GM21447 (cell line): Measurements from ENCODE around the gene ATXN10.
A peak's percentile ranks its signal among the peaks of the same experiment; 100 is the strongest.
"Not testable (repeated sequence)": the region's sequence is repeated elsewhere in the genome, so short reads cannot be mapped to it uniquely, and the experiment has no call there.

Source experiments
- ATAC-seq: cut with Tn5 transposase; IDR thresholded peaks from one replicate; pipeline ENCODE4 v1.9.1; 2021; ENCODE audit not compliant: unreplicated experiment

Gene ATXN10, protein sequence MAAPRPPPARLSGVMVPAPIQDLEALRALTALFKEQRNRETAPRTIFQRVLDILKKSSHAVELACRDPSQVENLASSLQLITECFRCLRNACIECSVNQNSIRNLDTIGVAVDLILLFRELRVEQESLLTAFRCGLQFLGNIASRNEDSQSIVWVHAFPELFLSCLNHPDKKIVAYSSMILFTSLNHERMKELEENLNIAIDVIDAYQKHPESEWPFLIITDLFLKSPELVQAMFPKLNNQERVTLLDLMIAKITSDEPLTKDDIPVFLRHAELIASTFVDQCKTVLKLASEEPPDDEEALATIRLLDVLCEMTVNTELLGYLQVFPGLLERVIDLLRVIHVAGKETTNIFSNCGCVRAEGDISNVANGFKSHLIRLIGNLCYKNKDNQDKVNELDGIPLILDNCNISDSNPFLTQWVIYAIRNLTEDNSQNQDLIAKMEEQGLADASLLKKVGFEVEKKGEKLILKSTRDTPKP

DNA sequence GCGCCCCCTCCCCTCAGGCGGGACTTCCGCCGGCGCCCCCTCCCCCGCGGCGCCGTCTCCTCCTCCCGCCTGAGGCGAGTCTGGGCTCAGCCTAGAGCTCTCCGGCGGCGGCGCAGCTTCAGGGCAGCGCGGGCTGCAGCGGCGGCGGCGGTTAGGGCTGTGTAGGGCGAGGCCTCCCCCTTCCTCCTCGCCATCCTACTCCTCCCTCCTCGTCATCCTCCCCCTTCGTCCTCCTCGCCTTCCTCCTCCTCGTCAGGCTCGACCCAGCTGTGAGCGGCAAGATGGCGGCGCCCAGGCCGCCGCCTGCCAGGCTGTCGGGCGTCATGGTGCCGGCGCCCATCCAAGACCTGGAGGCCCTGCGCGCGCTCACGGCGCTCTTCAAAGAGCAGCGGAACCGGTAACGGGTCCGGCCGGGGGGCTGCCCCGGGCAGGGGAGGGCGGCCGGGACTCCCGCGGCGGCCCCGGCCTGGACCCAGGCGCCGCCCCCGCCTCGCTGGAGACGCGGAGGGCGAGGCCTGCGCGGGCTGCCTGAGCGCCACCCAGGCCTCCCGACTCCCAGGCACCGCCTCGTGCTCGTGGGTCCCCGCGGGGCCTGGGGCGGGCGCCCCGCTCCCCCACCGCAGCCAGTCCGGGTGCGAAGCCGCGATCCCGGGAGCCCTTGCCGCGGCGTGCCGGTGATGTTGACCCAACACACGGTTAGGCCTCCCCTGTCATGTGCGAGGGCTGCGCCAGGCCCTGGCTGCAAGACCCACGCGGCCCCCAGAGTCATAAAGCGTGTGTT, at the start of gene ATXN10:
ATXN10 (plus strand) TSS at position 52 of the 781 bp plus-strand sequence; CDS start at position 282, 230 bp downstream.
- ATAC-seq = peak; percentile 47

DNA sequence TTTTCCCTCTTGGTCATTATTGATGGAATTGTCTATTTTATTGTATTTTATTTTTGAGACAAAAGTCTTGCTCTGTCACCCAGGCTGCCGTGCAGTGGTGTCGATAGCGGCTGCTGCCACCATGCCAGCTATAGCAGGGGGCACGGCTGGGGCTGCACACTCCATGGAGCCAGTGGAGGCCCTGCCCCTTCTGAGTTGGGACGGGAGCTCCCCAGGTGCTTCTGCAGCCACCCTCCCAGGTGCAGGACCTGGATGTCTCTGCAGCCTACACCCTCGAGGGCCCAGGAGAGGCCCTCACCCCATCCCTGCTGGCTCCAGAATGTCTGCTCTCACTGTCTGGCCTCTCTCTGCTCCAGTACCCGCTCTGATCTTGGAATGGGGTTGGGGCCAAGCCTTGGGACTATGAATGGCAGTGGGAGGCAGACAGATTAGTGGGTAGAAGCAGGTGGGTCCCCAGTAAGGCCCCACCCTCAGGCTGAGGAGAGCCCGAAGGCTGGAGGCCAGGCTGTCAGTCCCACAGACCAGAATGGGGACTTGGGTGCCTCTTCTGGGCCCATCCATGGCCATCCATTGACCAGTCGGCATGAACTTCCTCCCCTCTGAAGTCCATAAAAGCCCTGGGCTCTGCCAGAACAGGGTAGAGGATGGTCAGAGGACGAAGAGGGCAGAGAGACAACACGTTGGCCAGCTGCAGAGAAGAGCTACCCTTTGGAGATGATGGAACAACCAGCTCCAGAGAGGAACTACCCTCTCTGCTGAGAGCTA, 49.6 kb upstream of the ATXN10 start:
- ATAC-seq = no peak

DNA sequence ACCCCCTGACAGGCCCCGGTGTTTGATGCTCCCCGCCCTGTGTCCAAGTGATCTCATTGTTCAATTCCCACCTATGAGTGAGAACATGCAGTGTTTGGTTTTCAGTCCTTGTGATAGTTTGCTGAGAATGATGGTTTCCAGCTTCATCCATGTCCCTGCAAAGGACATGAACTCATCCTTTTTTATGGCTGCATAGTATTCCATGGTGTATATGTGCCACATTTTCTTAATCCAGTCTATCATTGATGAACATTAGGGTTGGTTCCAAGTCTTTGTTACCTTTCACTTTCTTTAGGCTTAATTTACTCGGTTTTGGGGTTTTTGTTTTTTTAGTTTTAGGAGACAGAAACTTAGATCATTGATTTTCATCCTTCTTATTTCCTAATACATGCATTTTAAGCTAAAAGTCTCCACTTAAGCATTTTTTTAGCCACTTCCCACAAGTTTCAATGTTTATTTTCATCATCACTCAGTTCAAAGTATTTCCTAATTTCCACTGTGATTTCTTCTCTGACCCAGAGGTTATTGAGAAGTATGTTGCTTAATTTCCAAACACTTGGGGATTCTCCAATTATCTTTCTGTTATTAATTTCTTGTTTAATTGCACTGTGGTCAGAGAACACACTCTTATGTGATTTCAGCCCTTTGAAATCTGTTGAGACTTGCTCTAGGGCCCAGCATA, 48.0 kb upstream of the ATXN10 start:
- not testable (repeated sequence) for ATAC-seq

DNA sequence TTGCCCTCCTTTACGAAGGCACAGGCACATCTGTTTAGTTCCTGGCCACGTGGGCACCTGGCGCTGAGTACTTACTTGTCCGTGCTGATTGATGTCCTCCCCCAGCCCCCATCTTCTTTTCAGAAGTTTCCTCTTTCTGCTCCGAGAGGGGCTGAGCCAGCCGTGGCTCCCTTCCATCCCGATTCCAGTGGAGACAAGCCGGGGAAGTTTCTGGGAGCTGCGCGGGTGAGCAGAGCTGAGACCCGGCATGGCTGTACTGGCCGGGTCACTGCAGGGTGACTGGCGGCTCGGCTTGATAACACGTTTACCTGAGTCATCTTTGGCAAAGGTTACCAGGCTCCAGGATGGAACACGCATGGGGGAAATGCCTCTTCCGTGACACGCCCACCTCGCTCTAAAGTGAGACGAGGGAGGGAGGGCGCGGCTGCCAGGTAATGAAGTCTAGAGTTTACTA, 45.4 kb upstream of the ATXN10 start:
- ATAC-seq = no peak

DNA sequence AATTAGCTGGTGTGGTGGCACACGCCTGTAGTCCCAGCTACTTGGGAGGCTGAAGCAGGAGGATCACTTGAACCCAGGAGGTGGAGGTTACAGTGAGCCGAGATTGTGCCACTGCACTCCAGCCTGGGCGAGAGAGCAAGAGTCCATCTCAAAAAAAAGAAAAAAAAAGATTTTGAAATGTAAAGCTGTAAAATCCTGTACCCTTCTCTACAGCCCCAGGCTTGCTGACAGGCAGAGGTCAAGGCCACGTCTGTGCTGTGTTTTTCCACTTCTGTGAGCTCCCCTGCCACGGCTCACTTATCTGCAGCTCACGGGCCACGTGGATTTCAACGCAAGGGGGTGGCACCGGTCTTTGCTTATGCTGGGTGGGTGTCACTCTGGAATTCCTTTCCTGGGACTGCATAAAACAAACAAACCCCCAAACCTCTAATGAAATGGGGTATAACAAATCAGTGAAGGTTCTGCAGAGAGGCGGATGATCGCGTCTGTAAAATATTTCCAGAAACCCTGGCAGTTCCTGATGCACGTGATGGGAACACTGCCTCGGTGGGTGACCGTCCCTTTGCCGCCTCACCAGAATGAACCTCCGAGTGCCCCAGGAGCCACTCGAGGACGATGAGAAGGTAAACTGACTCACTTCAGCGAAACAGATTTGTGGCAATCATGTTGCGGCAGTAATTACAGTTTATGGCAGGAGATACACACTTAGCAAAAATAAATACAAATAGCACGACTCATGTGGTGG, 44.0 kb upstream of the ATXN10 start:
- no peak for ATAC-seq

DNA sequence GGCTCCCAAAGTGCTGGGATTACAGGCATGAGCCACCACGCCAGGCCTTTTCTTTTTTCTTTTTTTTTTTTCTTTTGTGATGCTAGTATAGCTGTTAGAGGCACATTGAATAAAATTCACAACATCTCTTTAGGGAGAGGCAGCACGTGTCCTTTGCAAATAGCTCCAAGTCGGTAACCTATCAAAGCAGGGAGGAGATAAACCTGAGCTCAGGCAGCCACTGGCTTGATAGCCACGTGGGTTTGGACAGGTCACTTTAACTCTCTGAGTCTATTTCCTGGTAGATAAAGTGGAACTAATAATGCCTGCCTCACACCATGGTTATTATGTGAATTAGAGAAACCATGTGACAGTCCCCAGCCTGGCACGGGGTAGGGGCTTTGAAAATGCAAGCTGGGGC, 43.1 kb upstream of the ATXN10 start:
- no peak for ATAC-seq

DNA sequence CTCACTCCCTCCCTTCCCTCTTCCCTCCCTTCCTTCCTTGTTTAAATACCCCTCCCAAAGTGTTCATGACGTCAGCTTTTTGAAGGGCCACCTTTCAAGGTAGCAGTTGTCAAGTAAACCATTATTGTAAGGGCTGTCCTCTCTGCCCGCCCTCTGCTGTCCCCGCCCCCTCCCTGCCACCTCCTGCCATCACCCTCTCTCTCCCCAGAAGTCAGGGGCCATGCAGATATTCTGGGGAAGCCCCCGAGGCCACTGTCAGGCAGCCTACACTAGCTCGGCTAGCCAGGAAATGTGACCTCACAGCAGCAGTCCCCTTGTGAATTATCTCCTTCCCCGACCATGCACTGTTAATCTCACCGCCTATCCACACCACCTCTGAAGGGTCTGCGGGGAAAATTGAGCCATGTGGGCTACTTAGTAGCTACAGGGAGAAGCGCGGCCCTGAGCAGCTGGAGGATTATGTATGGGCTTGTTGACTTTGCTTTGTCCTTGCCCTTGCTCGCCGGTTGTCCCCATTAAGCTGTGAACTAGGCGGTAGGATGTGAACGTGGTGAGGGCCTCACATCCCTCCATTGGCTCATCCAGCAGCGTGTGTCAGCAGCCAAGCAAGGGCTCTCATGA, 42.1 kb upstream of the ATXN10 start:
- no peak for ATAC-seq

DNA sequence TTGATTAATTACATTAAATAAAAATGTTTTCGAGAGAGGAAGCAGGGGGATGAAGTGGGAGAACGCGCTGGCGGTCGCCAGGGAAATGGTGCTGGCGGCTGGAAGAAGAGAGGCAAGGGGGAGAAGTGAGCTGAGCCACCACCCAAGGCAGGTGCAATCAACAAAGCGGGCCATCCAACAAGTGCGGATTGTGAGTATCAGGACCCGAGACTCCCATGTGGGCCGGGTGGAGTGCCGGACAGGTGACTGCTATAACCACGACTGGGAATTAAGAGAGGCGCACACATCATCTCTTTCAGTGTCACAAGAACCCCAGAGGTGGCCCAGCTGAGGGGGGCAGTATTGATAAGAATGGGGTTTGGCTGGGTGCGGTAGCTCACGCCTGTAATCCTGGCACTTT, 41.2 kb upstream of the ATXN10 start:
- no peak for ATAC-seq

DNA sequence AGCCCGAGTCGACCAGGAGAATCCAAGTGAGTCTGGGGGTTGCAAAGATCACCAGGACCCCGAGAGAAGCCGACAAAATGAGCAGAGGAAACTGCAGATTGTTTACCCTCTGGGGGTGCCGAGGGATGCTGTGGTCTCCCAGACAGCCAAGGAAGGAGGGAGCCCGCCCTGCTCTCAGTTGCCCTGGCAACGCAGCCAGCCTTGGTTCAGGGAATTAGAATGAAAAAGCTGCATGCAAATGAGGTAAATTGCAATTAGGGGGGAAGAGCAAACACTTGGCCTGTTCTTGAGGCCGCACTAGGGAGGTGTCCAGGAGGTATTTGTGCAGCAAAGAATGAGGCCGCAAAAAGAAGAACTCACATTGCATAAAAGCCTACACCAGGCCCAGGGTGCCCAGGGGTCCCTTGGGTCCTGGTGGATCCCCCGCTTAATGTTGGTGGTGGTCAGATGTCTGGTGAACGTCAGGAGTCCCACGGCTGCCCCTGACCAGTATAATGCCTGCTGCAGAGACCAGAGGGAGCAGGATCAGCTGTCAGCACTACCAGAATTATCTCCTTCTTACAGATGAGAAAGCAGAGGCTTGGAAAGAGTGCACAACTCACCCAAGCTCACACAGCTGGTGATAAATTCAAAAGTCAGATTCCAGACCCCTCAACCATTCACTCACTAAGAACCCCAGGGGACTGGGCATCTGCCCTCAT, 40.3 kb upstream of the ATXN10 start:
- ATAC-seq = no peak

DNA sequence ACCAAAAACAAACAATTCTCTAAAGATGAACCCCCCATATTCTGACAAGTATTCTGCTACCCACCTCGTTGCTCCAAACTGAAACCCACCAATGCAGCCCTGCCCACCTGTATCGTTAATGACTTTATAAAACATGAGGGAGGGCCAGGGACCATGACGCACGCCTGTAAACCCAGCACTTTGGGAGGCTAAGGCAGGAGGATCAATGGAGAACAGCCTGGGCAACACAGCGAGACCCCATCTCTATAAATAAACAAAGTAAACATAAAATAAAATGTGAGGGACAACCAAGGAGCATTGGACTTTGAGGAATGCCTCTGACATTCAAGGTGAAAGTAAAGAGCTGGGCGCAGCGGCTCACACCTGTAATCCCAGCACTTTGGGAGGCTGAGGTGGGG, 39.8 kb upstream of the ATXN10 start:
- ATAC-seq = no peak

DNA sequence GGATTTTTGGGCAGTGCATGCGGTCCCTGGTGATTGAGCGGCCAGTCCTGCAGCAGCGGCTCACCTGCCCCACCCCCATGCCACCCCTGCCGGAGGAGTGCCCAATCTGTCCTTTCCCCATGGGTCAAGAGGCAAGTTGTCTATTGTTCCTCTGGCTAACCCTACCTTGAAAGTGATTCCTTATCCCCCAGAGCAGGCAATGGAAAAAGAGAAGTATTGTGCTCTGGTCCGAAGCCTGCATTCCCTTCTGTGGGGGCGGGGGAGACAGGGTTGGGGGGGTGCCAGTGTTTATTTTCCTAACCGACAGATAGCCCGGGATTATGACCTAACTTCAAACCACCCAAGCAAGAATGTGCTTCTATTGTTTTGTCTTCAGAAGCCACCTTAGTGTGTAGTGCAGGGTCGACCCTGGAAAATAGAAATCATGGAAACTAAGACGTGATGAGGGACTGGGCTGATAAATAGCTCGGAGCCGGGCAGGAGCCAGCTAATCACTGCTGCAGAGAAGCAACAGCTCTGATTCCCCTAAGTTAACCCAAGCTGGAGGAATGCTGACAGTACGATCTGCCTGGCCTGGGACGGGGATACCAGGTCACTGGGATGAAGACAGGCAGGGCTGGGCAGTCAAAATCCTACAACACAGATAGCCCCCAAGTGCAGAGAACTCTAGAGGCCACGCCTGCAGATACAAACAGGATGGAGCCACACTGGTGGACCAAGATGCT, 38.7 kb upstream of the ATXN10 start:
- ATAC-seq = no peak

DNA sequence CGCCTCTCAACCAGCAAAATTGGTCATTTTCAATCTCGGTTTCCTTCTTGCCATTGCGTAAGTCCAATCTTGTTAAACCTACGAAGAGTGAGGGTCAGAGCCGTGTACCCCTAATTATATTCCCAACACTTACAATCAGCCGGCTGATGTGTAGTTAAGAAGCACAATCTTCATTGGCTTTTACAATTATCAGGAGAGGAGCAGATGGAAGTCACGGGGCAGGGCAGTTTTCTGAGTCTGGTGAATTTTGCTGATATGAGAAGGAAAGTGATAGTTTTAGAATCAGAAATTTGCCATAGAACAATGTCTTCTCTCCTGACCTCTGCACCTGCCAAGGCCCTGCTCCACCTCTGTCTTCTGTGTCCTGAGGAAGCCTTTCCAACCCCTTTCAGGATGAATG, 35.0 kb upstream of the ATXN10 start:
- no peak for ATAC-seq

DNA sequence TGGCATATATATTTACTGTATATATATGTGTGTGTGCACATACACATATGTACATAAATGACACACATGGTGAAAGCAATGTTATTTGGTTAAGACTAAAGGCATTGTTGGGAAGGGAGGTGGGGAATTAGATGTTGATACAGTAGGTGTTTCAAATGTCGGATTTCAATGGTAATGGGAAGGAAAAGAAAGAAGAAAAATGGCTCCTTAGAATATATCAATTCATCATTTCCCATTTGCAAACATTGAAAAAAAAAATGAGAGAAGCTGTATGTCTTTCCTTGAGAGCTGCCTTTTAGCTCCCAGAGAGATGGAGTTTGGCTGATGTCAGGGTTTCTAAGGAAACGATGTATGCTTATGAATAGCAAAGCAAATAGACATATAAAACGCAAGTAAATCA, 33.4 kb upstream of the ATXN10 start:
- no peak for ATAC-seq

DNA sequence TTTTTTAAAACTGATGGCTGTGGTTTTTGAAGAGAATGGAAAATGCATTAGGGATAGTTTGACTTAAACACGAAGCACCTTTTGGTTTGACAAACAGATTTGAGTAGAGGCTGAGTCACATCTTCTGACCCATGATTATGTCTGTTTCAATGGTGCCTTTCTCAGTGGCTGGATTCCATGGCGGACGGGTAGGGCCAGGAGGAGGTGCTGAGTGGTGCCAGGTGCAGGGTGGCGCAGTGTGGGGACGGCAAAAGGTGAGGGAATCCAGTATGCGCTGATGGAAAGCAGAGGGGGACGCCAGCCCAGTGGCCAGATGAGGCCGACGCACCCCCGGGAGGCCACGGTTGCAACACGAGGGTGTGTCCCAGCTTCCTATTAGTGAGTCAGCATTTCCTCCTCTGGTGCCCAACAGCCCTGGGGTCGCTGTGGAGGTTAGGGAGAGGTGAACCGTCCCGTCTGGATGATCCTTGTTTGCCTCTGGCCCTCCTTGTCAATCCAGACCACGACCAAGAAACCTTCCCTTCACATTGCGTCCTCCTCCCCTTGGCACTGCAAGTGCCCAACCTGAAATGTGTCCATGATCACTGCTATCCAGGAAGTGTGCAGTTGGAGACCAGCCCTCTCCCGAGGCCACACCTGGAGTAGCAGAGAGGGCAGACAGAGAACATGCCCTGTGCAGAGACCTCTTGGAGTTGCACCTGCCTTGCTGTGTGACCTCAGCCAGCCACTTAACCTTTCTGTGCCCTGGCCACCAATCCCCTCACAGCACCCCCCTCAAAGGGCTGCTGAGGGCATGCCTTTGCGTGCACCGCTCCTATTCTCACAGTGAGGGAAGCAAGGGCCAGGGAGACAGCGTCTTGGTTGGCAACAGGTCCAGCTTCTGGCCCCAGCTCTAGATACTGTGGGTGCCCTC, 32.5 kb upstream of the ATXN10 start:
- no peak for ATAC-seq

DNA sequence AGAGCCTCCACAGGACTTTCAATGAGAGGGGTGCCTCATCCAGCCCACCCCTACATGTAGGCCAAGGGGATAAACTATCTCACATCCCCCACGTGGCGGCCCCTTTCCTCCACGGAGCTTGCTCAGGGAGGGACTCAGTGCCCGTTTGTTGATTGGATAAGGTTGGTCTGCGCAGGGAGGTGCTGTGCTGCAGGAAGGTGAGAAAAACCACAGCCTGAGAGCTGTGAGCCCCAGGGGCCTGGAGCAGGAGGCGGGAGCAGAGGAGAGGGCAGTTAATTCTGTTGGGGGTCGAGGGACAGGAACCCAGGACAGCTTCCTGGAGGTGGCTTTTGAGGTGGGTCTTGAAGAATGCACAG, 31.9 kb upstream of the ATXN10 start:
- ATAC-seq = no peak

DNA sequence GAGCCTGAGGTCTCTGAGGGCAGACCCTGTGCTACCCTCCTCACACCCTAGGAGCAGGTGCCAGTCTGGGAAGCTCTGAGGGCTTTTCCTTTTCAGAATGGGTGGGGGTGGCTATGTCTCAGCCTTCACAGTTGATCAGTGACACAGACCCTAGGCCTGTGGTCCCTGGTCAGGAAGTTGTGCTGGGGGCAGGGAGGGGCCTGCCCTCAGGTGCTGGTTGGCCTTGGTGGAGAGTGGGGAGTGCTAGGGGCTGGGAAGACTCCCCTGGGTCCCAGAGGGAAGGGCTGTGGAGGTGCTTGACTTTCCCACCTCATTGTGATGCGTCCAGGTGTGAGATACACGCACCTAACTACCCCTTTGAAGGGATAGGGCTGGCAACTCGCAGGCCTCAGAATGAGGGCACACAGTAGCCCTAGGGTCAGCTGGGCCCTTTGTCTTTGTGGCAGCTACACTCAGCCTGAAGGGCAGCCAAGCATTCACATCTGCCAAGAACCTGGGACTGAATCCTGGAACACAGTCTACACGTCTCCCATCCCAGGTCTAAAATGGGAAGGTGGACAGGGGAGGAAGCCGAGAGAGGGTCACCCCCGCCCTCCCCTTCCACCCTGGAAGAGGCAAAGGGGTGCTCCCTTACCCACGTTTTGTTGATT, 31.2 kb upstream of the ATXN10 start:
- no peak for ATAC-seq
